Effector CD8-positive, alpha-beta T cell (primary cell): ENCODE measurements around the gene DHX8.

Source experiments
- DNase-seq: peaks from one replicate; lab custom pipeline; 2025; lab: John Stamatoyannopoulos, UW

The DHX8 gene

DNA sequence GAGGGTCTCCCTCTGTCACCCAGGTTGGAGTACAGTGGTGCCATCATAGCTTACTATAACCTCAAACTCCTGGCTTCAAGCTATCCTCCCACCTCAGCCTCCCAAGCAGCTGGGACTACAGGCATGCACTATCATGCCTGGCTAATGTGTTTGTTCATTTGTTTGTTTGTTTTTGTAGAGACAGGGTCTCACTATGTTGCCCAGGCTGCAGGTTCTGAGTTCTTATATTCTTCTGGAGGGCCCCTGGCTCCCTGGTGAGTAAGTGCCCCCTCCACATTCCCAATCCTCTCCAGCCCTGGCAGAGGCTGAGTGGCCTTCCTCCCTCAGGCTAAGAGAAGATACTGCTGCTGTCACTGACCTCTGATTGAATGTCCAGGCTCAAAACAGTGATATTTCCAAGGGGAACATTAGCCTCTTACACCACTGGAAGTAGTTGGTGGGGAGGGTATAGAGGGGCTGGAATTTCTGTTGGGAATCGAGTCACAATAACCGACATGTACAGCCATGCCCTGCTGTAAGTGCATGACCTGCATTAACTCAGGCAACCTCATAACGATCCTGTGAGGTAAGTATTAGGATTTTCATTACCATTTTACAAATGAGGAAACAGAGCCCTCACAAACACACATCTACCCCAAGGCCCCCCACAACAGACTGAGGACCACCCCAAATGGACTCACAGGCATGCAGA is 65.1 kb downstream of the DHX8 start:
- no peak for DNase-seq

DNA sequence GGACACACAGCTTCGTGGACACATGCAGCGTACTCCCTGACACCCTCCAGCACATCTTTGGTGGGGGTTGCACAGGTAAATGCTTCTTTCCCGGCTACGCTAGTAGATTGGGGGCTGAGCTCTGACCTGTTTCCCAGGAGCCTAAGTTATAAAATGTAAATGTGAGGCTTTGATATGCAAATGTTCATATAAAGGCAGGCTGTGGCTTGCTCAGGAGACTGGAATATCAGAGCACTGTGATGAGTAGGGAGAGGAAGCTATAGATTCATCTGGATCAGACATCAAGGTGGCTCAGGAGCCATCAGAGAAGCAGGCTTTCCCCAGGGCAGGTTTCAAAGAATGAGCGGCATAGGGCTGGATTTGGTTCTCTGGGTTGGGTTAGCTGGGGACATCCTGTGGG is 65.7 kb downstream of the DHX8 start:
- DNase-seq: no peak

DNA sequence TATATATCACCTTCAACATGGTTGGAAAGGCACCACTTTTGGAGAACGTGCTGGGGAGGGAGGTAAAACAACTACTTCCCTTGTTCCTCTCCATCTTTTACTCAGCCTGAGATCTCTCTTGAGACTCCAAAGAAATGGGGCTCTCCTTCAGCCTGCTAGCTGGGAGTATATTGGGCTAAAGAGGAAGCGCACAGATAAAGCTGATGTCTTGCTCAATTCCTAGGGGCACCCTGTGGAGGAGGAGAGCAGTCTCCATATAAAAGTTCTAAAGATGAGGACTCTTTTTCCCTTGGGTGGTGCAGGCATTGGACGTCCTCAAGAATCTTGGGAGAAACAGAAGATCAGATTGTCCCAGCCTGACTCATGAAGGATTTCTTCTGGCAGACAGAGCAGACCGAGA is 67.0 kb downstream of the DHX8 start:
- DNase-seq: no peak

DNA sequence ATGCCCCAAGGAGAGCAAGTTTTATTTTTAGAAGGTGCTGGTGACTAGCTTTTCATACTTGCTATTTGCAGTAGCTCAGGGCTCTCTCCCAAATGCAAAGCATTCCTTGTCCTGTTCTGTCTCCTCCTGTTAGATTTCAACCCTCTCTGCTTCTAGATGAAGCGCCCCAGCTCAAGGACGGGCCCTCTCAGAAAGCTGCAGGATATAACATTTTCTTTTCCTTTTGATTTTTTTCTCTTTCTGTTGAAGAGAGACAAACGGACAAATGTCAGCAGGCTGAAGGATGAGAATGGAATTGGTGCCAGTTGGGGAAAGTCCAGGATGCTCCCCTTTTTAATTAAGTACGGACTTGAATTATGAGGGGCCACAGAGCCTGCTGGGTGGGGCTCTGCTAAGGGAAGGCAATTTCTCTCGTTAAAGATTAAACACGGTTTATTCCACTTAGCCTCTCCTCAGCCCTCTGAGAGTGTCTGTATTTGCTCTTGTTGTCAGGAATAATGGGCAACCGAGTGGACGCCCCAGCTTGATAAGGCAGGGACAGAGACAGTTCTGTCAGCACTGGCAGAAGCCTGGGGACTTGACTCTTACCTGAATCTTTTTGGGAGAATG is 68.6 kb downstream of the DHX8 start:
- no peak for DNase-seq

DNA sequence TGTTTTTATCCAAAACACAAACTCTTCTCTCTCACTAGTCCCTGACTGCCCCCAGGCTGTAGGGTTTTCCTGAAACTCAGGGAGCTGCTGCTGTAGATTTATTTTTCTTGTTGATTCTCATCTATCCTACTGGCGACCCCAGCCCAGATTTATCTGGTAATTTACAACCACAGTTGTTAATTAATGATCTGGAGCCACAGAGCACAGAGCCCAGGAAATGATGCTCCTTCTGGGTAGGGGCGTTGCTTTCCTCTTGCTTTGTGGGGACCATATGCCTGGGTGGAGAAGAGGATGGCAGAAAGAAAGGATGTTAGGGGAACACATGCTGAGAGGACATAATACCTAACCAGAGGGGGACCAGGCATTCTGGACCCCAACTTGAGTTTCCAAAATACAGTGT is 69.8 kb downstream of the DHX8 start:
- DNase-seq: no peak

DNA sequence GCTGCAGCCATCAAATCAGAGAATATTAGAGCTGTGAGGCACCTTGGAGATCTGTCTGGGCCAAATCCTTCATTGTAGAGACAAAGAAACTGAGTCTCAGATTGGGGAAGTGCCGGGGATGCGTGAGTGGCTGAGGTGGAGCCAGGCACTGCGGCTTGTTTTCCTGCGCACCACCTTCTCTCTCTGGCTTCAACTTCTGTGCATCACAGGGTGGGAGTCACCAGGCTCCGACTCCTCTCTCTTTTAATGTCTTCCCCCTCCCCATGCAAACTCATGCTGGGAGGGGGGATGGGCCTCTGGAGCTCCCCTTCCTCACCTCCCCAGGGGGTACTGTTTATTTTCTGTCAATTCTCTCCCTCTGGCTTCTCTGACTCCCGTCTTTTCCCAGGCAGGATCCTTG is 71.1 kb downstream of the DHX8 start:
- no peak for DNase-seq

DNA sequence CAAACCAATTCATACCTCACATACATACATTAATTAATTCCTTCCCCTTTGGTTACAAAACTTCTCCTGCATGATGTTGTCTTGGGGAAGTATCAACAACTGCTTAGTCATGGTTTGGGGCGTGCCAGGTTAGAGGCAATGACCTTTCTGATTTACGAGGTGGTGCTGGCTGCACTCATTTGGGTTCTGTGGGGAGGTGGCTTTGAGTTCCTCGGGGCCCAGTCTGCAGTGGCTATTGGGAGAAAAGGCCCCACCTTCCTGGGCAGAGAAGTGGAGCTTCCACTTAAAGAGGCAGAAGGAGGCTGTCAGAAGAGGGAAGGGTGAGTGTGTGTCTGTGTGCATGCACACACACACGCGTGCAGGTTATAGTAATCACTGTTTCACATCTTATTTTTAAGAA is 72.5 kb downstream of the DHX8 start:
- no peak for DNase-seq

DNA sequence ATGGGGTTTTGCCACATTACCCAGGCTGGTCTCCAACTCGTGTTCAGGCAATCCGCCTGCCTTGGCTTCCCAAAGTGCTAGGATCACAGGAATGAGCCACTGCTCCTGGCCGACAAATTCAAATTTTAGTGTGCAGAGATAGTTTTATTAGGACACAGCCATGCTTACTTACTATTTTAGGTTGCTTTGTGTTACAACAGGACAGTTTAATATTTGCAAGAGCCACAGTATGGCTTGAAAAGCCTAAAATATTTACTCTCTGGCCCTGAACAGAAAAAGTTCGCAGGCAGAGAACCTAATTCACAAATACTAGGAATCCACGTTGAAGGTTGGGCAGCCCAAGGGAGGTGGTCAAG is 75.0 kb downstream of the DHX8 start:
- no peak for DNase-seq

DNA sequence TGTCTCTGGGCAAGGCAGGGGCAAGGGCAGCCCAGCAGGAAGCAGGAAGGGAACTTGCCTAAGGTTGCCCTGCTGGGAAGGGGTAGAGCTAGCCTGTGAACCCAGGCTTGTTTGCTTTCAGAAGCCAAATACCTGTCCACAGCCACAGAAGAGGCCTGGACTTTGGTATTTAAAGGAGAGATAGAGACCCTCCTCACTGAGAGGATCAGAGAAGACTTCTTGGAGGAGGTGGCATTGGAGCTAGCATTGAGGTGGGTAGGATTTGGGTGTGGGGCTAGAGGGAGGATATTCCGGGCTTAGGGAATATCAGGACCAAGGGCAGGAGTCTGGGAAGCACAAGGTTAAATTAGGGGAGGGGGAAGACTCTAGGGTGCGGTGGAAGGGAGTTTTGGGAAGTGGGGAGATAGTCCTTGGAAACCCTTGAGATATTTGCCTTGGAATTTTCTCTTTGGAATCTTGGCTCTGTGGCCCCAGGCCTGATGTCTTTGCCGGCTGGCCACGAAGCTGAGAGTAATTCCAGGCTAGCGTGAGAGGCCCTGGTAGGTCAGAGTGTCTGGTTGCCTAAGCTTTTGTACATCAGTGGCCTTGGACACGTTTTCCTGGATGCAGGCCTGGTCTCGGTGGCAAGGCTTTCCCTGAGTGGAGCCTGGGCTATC is 75.5 kb downstream of the DHX8 start:
- DNase-seq: no peak

DNA sequence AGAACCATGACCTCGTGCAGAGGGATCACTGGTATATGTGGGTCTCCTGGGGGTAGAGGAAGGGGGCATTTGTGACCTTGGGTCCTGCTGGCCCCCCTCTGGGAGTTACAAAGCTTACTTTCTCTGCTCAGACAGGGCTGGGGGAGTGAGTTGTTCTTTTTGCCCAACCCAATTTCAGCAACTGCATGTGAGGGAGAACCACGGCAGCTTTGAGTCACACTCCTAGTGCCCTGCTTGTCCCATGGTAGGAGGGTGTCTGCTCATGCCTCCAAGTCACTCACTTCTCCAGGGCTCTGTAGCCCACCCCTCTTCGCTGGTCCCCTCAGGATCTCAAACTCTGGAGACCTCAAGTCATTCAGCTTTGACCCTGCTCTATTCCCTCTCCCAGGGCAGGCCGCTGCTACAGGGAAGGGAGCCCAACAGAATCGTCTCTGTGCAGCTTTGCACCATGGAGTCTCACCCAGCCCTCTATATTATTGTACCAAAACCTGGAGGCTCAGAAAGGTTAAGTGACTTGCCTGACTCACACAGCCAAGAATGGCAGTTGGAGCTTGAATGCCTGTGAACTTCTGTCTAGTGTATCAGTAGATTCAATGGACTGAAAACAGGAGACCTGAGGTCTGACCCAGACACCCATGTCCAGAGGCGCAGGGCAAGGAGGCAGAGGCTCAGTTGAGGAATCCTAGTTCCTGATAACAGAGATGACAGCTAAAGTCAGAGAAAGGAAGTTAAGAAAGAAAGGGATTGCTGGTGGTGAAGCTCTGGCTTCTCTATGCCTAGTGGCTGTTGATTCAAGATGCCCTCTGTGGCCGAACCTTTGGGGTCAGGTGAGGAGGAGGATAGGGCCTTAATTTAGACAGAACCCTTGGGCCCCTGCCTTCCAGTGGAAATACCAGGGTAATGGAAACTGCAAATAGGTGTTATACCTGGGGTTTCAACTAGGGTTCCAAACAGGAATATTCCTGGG is 77.0 kb downstream of the DHX8 start:
- DNase-seq: no peak

DNA sequence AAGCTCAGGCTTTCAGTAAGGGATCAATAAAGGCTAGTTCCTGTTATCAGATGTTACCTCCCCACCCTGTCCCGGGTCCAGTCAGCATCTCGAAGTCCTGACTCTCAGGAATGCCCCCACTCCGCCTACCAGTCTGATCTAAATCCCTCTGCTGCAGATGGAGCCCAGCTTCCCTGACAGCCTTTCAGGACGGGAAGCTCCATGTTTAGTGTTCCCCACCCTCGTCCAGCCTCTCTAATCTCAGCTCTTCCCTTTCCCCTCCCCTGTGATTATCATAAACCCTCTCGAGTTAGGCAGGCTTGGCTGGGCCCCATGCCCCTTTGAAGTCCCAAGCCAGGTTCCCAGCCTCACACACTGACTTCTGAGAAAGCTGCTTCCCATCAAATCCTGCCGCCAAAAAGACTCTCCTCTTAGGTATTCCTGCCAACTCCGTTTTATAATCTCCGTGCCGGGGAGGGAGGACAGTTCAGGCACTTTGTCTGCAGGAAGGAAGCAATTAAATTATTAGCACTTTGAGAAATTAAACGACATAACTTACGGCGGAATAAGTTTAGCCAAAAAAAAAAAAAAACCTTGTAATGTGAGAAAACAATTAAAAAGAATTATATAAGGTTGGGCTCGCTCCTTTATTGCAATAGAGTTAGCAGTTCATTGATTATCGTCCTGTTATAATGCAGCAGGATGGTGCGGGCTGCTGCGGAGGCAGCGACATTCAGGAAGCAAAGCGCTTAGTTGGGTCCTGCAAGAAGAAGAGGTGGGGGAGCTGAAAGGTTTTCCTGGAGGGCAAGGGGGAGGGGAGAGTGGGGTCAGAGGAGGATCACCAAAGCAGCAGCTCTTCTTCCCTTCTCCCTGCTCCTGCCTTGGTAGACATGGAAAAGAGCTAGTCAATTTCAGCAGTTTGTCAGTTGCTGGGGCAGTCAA is 79.2 kb downstream of the DHX8 start:
- no peak for DNase-seq

DNA sequence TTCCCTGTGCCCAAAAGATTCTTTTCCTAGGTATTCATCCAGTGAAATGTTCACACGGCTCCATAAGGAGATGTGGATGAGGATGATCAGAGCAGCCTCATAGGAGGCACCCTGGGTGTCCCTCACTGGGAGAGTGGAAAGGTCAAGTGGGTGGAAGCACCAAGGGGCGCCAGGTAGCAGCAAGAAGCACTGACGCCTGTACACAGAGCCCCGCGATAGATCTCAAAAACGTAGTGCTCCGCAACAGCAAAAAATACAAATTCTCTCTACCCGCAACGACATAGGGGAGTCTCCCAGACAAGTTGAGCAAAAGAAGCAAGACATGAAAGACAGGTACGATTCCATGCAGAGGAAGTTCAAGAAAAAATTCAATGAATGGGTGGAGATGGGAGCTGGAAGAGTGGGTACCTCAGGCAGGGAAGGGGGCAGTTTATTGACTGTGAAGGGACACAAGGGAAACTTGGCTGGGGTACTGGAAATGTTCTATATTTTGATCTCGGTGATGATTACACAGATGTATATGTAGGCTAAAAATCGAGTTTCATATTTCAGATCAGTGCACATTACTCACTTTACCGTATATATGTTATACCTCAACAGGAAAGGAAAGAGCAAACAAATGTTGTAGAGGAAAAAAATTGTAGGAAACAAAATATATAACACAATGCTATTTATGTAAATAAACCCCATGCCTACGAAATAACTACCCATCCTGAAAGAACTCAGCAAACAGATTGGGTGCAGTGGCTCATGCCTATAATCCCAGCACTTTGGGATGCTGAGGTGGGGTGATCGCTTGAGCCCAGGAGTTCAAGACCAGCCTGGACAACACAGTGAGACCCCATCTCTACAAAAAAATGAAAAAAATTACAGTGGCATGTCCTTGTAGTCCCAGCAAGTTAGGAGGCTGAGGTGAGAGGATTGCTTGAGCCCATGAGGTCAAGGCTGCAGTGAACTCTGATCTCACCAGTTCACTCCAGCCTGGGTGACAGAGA is 80.1 kb downstream of the DHX8 start:
- no peak for DNase-seq

DNA sequence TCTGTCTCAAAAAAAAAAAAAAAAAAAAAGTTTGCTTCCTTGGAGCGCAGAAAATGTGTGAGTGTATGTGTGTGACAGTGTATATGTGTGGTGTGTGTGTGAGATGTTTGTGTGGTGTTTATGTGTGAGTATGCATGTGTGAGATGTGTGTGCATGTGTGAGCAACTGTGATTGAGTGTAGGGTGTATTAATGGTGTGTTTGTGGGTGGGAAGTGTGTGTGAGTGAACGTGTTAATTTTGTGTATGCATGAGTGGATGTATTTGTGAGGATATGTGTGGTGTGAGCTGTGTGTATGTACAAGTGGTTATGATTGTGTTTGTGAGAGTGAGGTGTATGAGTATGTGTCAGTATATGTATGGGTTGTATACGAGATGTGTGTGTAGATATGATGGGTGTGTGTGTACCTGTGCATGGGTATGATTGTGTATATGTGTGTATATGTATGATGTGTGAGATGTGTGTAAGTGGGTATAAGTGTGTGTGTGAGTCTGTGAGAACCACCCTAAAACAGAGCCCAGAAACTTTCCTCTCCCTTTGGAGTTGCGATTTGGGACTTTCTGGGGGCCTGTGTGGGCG is 84.8 kb downstream of the DHX8 start:
- no peak for DNase-seq

DNA sequence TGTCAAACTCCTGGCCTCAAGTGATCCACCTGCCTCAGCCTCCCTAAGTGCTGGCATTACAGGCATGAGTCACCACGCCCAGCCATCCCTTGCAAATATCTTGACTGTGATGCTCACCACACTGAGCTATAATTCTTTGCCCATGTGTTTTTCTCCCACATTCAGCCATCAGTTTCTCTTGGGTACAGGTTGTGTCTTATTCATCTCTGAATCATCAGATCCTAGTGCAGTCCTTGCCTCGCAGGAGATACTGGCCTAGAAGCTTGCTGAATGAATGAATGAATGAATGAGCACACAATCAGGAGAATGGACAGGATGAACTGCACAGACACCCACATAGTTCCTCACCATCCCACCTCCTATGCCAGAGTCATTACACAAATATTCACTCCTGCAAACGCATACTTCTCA is 86.7 kb downstream of the DHX8 start:
- no peak for DNase-seq

DNA sequence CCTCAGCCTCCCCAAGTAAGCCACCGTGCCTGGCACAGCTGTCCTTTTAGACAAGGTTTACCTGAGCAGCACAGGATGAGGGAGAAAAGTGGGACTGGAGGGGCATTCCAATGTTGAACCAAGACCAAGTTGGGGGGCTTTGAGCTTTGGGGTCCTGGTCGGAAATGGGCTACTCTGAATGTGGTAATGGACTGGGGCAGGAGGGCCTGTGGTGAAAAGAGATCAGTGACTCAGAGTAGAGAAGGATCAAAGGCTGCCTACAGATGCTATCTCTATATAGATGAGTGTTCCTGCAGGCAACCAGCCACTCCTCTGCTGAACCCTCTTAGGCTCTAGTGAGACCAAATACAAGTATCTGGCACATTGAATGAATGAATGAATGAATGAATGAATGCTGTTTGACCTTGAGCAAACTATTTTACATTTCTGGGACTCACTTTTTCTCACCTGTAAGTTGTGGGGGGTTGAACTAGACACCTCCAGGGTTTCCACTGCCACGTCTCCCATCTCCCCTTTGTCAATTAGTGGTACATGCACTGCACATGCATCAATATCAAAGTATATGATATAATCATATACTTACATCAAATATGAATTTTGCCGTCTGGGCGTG is 88.7 kb downstream of the DHX8 start:
- DNase-seq: no peak

DNA sequence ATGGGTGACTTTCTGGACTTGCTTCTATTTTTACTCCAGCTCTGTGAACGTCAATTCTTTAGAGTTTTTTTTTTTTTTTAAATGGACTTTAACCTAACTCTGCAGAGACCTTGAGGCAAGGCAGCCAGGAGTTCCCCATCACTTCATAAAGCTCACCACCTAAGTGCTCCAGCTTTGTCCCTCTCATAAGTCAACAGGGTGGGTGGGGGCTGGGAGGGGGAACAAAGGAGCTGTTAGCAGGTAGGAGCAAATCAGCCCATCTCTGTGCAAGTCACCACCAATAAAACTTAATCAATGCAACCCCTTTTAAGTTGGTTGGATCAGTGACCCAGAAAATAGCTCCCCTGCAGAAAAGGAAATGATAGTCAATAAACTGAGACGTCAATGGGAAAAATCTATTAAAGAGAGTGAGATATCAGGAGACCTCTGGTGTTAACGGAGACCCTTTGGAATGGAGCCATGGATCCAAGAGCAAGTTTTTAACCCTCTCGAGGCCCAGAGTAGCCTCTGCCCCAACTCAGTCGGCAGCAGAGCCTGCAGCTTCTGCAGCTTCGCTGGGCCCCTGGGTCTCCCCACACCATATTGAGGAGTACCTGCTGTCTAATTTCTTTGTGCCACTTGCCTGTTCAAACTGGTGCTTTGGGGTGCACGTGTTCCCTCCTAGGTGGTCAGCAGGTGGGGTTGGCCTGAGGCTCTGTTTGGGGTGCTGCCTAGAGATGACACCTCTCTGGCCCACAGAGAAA is 90.0 kb downstream of the DHX8 start:
- DNase-seq: no peak

DNA sequence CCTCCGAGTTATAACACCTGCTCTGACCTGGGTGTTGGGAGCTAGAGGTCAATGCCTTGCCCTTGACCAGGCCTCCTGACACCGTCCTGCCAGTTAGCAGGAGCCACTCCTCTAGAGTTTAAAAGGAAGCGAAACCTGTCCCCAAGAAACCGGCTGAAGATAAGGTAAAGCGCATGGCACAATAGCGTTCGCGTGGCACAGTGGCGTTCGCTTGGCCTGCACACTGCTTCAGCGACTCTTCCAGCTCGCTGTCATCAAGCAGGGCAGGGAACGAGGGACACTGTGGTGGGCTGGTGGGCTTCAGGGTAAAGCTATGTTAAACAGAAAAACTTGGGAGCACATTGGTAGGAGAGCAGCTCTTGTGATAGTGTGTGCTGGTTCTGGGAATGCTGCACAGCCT is 90.6 kb downstream of the DHX8 start:
- DNase-seq: no peak

DNA sequence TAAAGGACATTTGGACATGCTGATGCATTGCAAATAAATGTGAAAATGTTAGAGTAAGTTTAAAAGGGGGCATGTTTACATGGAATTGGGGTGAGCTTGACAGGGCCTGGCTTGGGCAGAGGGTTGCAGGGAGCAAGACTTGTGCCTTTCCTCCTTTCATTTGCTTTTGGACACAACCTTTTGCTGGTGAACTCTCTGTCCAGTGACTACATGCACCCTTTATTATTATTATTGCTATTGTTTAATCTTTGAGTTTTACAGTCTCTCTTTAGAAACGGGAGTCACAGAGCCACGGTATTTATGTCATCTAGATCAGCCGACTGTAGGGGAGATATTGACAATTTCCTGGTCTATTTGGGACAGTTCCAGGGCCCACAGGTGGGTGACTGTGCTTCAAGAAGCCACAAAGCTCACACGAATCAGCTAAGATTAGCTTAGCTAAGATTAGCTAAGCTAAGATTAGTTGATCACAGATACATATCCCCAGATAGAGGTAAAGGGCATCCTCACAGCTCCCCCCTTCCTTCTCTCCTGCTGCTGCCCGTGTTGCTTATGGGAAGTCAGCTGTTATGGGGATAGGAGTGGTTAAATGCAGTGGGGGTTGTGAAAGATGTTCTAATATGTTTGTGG is 91.2 kb downstream of the DHX8 start:
- DNase-seq: no peak
